Endometrium (tissue), 2 donors: Measurements from ENCODE around the gene FRMPD1.

Experiments
- FAIRE-seq: peaks from 2 replicates; lab custom pipeline; 2012; peaks lifted over from hg19 to GRCh38; lab: Jason Lieb, UNC
- donor health status: control.
- donor health status: control.

FRMPD1 gene

DNA sequence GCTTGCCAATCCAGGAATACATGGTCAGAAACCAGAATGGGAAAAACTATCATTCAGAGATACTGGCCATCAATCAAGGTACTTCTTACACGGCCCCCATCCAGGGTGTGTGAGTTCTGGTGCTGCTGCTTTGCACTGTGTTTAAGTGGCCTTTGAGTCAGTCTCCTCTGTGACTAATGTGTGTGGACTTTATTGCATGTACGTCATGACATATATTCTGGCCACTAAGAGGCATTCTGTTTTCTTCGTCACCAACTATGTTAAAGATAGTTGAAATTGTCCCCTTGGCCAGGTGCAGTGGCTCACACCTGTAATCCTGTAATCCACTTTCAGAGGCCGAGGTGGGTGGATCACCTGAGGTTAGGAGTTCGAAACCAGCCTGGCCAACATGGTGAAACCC, 125.6 kb downstream of the FRMPD1 start:
- FAIRE-seq: no peak

GRCh38 chr9:37778534-37778933, 127.8 kb downstream of the FRMPD1 start:
- FAIRE-seq: no peak

- FAIRE-seq: no peak
Observed at GRCh38 chr9:37784291-37784615, 133.5 kb downstream of the FRMPD1 start.

DNA sequence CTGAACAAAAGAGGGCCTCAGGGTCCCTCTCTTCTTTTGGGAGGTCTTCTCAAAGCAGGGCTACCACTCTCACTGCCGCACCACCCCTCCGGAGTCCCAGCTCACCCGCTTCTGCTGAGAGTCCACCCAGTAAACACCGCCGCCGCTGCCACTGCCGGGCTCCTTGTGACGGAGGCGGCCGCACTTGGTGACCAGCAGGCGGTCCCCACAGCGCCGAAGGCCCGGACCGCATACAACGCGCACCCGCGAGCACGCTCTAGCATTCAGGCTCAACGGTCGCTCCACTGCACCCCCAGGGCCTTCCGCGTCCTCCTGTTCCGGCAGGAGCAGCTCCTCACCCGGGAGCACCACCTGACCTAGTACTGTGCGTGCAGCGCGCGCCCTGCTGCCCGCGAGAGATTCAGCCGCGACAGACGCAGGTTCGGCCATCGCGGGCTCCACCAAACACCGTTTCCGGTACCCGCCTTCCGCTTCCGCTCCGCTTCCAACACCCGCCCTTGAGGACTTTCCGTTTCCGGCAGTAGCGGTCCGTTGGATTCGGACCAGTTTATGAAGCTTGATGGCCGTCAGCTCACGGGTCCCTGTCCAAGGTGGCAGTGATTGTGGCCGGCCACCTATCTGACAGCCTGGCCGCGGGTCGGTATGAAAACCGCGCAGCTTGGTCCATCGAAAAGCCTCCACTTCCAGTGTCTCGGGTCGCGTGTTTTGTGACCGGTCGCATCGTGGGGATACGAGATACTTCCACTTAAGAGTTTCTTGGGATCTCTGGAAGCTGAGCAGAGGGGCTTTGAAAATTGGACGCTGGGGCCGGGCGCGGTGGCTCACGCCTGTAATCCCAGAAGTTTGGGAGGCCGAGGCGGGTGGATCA, 134.1 kb downstream of the FRMPD1 start, which contains the start of gene EXOSC3:
EXOSC3 (minus strand) TSS at position 449 of the 868 bp plus-strand sequence; CDS start at position 429, 20 bp downstream.
- FAIRE-seq: no peak

GRCh38 chr9:37787059-37787458, 136.3 kb downstream of the FRMPD1 start:
- FAIRE-seq: no peak

DNA sequence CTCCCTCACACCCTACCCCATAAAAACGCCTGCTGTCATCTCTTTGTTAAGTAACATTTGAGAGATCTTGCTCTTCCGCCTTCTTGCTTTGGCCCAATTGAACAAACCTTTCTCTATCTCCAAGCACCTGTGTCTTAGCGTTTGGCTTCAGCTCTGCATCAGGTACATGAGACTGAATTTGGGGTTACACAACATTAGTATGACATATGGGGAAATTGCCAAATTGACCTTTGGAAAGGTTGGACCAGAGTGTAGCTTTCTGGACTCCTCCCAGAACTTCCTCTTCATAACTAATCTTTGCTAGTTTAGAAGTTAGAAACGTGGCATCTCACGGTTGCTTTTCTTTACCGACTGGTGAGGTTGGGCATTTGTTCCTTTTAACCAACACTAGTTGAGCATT, 137.6 kb downstream of the FRMPD1 start:
- FAIRE-seq: no peak

- FAIRE-seq: no peak
Observed at GRCh38 chr9:37790096-37790495, 139.3 kb downstream of the FRMPD1 start.

- FAIRE-seq: no peak
Observed at GRCh38 chr9:37792122-37792521, 141.4 kb downstream of the FRMPD1 start.

GRCh38 chr9:37796232-37796631, 145.5 kb downstream of the FRMPD1 start:
- FAIRE-seq: no peak
